OCI-LY7 (cell line): ENCODE measurements around the gene CAMK4. TPM values are rescaled to one million over a fixed set of nuclear protein-coding genes. Genes with fewer than 3 reads are reported as not detected.
"Not testable (repeated sequence)": the region's sequence is repeated elsewhere in the genome, so short reads cannot be mapped to it uniquely, and the experiment has no call there.

Source experiments
- BruUV-seq: library from RNA; stranded (reverse); fragments of 400-500 nt; replicated peaks from 2 replicates; lab custom pipeline; 2021; lab: Mats Ljungman, UMichigan
- CTCF ChIA-PET: fragments of 300-600 bp; sonication (Branson Sonifier 250); formaldehyde crosslinking; loops from one replicate; lab custom pipeline; 2022; ENCODE audit warnings: antibody characterized with exemption; ENCODE audit not compliant: unreplicated experiment; lab: Charles Lee
- POLR2A ChIA-PET: fragments of 300-600 bp; sonication (Branson Sonifier 250); formaldehyde crosslinking; loops from one replicate; lab custom pipeline; 2022; ENCODE audit warnings: antibody characterized with exemption; lab: Charles Lee
- DNase-seq: peaks from one replicate; pipeline ENCODE4 v3.0.0-alpha.2; 2015; ENCODE audit warnings: low spot score
- H2AFZ ChIP-seq: fragments of 200-600 bp; sonication (generic), shearing (Covaris generic); 2 replicates; pipeline ENCODE4 v1.6.1; 2014; ENCODE audit warnings: mild to moderate bottlenecking, antibody characterized with exemption, low read length, moderate library complexity
- H3K27ac ChIP-seq: fragments of 200-600 bp; sonication (generic); 2 replicates; pipeline ENCODE4 v1.5.1; 2014; ENCODE audit warnings: mixed run types, low read depth, mild to moderate bottlenecking, moderate library complexity, low read length, inconsistent platforms; ENCODE audit not compliant: poor library complexity, severe bottlenecking
- H3K36me3 ChIP-seq: fragments of 200-600 bp; sonication (generic); 2 replicates; pipeline ENCODE4 v1.6.1; 2014; ENCODE audit warnings: mild to moderate bottlenecking, antibody characterized with exemption, low read length, moderate library complexity, mixed read lengths; ENCODE audit not compliant: insufficient read depth
- H3K4me1 ChIP-seq: fragments of 200-600 bp; sonication (generic); 2 replicates; pipeline ENCODE4 v1.5.1; 2014; ENCODE audit warnings: mild to moderate bottlenecking, low read length; ENCODE audit not compliant: insufficient read depth, poor library complexity, severe bottlenecking
- H3K4me2 ChIP-seq: fragments of 200-600 bp; sonication (generic); 2 replicates; pipeline ENCODE4 v1.6.1; 2014; ENCODE audit warnings: mild to moderate bottlenecking, low read length
- H3K4me3 ChIP-seq: fragments of 200-600 bp; sonication (generic); 2 replicates; pipeline ENCODE4 v1.5.1; 2014; ENCODE audit warnings: mild to moderate bottlenecking, low read depth, low read length; ENCODE audit not compliant: poor library complexity, severe bottlenecking
- H3K79me2 ChIP-seq: fragments of 200-600 bp; sonication (generic); 2 replicates; pipeline ENCODE4 v1.6.1; 2016; ENCODE audit warnings: low read depth, mild to moderate bottlenecking, low read length, moderate library complexity, mixed read lengths; ENCODE audit not compliant: insufficient read depth
- H3K9me2 ChIP-seq: fragments of 200-600 bp; sonication (generic); 2 replicates; pipeline ENCODE4 v1.6.1; 2016; ENCODE audit warnings: mild to moderate bottlenecking, low read length, mixed read lengths; ENCODE audit not compliant: insufficient read depth
- H3K9me3 ChIP-seq: fragments of 200-600 bp; sonication (generic); 2 replicates; pipeline ENCODE4 v1.6.1; 2014; ENCODE audit warnings: mild to moderate bottlenecking, mixed run types, low read length, mixed read lengths
- H4K20me1 ChIP-seq: fragments of 200-600 bp; sonication (generic); 2 replicates; pipeline ENCODE4 v1.6.1; 2014; ENCODE audit warnings: mild to moderate bottlenecking, antibody characterized with exemption, low read length, moderate library complexity, mixed read lengths; ENCODE audit not compliant: insufficient read depth
- EZH2phosphoT487 ChIP-seq: fragments of 200-600 bp; sonication (generic); IDR thresholded peaks from 2 replicates; pipeline ENCODE4 v1.6.1; 2018; ENCODE audit warnings: low read depth, borderline replicate concordance, mild to moderate bottlenecking, mixed run types, antibody characterized with exemption, low read length, moderate library complexity, mixed read lengths
- intact Hi-C: fragments of 100-400 bp; cut with micrococcal nuclease; formaldehyde crosslinking; loops from one replicate; pipeline ENCODE4 v1.10.0; 2022; ENCODE audit not compliant: unreplicated experiment
- total RNA-seq, 2 experiments: library from RNA; depleted of rRNA in 1 of 2; stranded (reverse); fragments of >200 nt in 1 of 2; shearing (Covaris generic) in 1 of 2; gene quantifications; 2 replicates each; pipeline ENCODE4 v1.2.3, GENCODE V29; 2014 to 2022
- TF ChIP-seq, protein P1 (sequence below): fragments of 200-600 bp; sonication (generic); conservative IDR thresholded peaks from 2 replicates; pipeline ENCODE4 v1.5.1; 2014; ENCODE audit warnings: mild to moderate bottlenecking, antibody characterized with exemption, low read length, moderate library complexity, mixed read lengths

The CAMK4 gene
- total RNA-seq, 2 experiments from 2014 or later, result 25.4 to 40.2 TPM

DNA sequence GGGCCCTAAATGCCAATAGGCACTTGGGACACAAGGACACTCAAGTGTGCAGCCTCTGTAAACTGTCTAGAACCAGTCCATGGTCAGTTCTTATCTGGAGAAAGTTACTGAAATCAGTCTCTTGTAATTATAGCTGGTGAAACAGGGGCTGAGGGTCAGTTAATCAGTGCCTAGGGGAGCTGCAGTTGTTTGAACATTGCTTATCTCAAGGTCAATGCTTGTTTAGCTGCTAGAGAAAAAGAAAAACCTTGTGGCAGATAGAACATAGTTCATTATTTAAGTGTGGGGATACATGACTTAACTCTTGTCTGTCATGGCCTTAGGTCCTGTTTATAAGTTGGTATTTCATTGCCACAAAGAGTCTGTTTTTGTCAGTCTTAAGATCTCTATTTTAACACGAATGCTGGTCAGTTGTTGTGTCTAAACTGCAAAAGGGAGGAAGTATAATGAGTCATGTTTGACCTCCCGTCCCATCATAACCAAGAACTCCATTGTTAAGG, 180.1 kb downstream of the CAMK4 start:
- H2AFZ ChIP-seq, result no peak overlapping the region
- H3K79me2 ChIP-seq, result no peaks in the 10 kb centered on the region
- POLR2A ChIA-PET, result no interaction called here
- no TSS peak for BruUV-seq
- no peak for TF ChIP-seq EZH2phosphoT487
- TF ChIP-seq, protein P1, sequence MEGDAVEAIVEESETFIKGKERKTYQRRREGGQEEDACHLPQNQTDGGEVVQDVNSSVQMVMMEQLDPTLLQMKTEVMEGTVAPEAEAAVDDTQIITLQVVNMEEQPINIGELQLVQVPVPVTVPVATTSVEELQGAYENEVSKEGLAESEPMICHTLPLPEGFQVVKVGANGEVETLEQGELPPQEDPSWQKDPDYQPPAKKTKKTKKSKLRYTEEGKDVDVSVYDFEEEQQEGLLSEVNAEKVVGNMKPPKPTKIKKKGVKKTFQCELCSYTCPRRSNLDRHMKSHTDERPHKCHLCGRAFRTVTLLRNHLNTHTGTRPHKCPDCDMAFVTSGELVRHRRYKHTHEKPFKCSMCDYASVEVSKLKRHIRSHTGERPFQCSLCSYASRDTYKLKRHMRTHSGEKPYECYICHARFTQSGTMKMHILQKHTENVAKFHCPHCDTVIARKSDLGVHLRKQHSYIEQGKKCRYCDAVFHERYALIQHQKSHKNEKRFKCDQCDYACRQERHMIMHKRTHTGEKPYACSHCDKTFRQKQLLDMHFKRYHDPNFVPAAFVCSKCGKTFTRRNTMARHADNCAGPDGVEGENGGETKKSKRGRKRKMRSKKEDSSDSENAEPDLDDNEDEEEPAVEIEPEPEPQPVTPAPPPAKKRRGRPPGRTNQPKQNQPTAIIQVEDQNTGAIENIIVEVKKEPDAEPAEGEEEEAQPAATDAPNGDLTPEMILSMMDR, result no peak
- no peaks in the 10 kb centered on the region for H3K9me2 ChIP-seq
- no peak overlapping the region for H3K4me2 ChIP-seq
- DNase-seq, result no peak
- intact Hi-C loops, result no loop called here
- H3K36me3 ChIP-seq, result no peaks in the 10 kb centered on the region
- no peak overlapping the region for H3K27ac ChIP-seq
- H3K9me3 ChIP-seq, result 0 out of 2 replicates have a peak, but pooled peaks cover 4% of the 10 kb centered on the region
- no peaks in the 10 kb centered on the region for H3K4me1 ChIP-seq
- no peaks in the 10 kb centered on the region for H4K20me1 ChIP-seq
- H3K4me3 ChIP-seq, result no peak overlapping the region
- CTCF ChIA-PET, result no interaction called here

DNA sequence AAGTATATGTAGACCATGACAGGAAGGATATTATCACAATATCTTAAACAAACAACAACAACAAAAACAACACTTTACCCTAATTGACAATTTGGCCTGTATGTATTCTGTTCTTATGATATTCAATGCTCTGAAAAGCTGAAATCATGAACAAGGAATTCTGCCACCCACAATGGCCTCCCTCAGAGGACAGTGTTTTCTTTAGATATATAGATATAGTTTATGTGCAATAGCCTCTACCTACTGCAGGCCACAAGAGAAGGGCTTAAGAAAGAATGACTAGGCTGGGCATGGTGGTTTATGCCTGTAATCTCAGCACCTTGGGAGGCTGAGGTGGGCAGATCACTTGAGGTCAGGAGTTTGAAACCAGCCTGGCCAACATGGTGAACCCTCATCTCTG, 183.4 kb downstream of the CAMK4 start:
- H3K9me3 ChIP-seq, result no peaks in the 10 kb centered on the region
- TF ChIP-seq EZH2phosphoT487, result no peak
- TF ChIP-seq, protein P1, result no peak
- H3K4me2 ChIP-seq, result no peak overlapping the region
- ChIA-PET POLR2A (interaction anchor here (0.7 kb wide), 1 partner anchor 1014 kb away, joined by 3 read pairs; no protein-coding TSS in a partner anchor), CTCF (no interaction called here)
- no peaks in the 10 kb centered on the region for H3K36me3 ChIP-seq
- H4K20me1 ChIP-seq, result no peaks in the 10 kb centered on the region
- no TSS peak for BruUV-seq
- H3K27ac ChIP-seq, result no peak overlapping the region
- intact Hi-C loops, result no loop called here
- no peak for DNase-seq
- no peak overlapping the region for H3K4me3 ChIP-seq
- no peak overlapping the region for H2AFZ ChIP-seq
- no peaks in the 10 kb centered on the region for H3K4me1 ChIP-seq
- no peaks in the 10 kb centered on the region for H3K9me2 ChIP-seq
- H3K79me2 ChIP-seq, result no peaks in the 10 kb centered on the region

DNA sequence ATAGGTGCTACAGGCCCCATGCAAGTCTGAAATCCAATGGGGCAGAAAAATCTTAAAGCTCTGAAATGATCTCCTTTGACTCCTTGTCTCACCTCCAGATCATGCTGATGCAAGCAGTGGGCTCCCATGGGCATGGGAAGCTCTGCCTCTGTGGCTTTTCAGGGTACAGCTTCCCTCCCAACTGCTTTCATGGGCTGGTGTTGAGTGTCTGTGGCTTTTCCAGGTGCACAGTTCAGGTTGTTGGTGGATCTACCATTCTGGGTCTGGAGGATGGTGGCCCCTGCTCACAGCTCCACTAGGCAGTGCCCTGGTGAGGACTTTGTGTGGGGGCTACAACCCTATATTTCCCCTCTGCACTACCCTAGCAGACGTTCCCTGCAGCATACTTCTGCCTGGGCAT, 184.6 kb downstream of the CAMK4 start:
- Histone ChIP-seq H3K9me2 (no peaks in the 10 kb centered on the region), H4K20me1 (no peaks in the 10 kb centered on the region), H3K4me1 (no peaks in the 10 kb centered on the region), H3K4me2 (no peak overlapping the region), H3K79me2 (no peaks in the 10 kb centered on the region), H3K9me3 (no peaks in the 10 kb centered on the region), H3K27ac (no peak overlapping the region), H2AFZ (no peak overlapping the region), H3K4me3 (no peak overlapping the region), H3K36me3 (no peaks in the 10 kb centered on the region)
- TF ChIP-seq, protein P1, result no peak
- no peak for TF ChIP-seq EZH2phosphoT487
- DNase-seq, result no peak
- ChIA-PET POLR2A (no interaction called here), CTCF (no interaction called here)
- BruUV-seq, result no TSS peak
- intact Hi-C loops, result no loop called here

DNA sequence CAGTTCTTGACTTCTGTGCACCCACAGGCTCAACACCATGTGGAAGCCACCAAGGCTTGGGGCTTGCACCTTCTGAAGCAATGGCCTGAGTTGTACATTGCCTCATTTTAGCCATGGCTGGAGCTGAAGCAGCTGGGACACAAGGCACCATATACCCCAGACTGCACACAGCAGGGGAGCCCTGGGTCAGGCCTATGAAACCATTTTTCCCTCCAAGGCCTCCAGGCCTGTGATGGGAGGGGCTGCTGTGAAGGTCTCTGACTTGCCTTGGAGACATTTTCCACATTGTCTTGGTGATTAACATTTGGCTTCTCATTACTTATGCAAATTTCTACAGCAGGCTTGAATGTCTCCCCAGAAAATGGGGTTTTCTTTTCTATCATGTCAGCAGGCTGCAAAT, 185.1 kb downstream of the CAMK4 start:
- intact Hi-C loops, POLR2A ChIA-PET, BruUV-seq: not testable (repeated sequence)

More for the DNA sequence above, 185.1 kb downstream of the CAMK4 start:
- DNase-seq, H3K36me3 ChIP-seq, CTCF ChIA-PET, H3K27ac ChIP-seq, H2AFZ ChIP-seq, H3K9me3 ChIP-seq, H4K20me1 ChIP-seq, H3K4me1 ChIP-seq, H3K79me2 ChIP-seq, H3K9me2 ChIP-seq, H3K4me2 ChIP-seq, H3K4me3 ChIP-seq: not testable (repeated sequence)
